ENCODE measurements around the gene PCNX2.

The PCNX2 gene

GRCh38 chr1:233015965-233016364 lies 279.6 kb downstream of the PCNX2 start:
- Histone ChIP-seq H3K9ac (ENCODE audit: insufficient read length, low read depth) (no peak overlapping the region), H3K4me3 (ENCODE audit: insufficient read length, low read depth) (no peak overlapping the region), H3K36me3 (ENCODE audit: insufficient read depth, insufficient read length, low read length) (peaks cover 17% of the 10 kb centered on the region), H3K27me3 (ENCODE audit: insufficient read depth, insufficient read length) (no peaks in the 10 kb centered on the region), H3K4me1 (ENCODE audit: insufficient read depth, insufficient read length) (peaks cover 5% of the 10 kb centered on the region), H3K9me3 (ENCODE audit: insufficient read depth, low read length) (no peaks in the 10 kb centered on the region)
- TF ChIP-seq SUZ12 (IDR thresholded peaks at IDR 0.05; ENCODE audit: extremely low read depth, insufficient read depth, insufficient read length) (no peak), YY1 (IDR thresholded peaks at IDR 0.05; ENCODE audit: insufficient read depth, insufficient read length) (no peak), ZNF274 (IDR thresholded peaks at IDR 0.05; ENCODE audit: low read depth, low read length) (no peak)
- no peak for DNase-seq (ENCODE audit: low read depth, low spot score)

GRCh38 chr1:233012021-233012420 lies 283.5 kb downstream of the PCNX2 start:
- DNase-seq (ENCODE audit: low read depth, low spot score): no peak
- Histone ChIP-seq H3K36me3 (ENCODE audit: insufficient read depth, insufficient read length, low read length) (peaks cover 17% of the 10 kb centered on the region), H3K27me3 (ENCODE audit: insufficient read depth, insufficient read length) (no peaks in the 10 kb centered on the region), H3K9me3 (ENCODE audit: insufficient read depth, low read length) (no peaks in the 10 kb centered on the region), H3K4me3 (ENCODE audit: insufficient read length, low read depth) (no peak overlapping the region), H3K4me1 (ENCODE audit: insufficient read depth, insufficient read length) (no peaks in the 10 kb centered on the region), H3K9ac (ENCODE audit: insufficient read length, low read depth) (no peak overlapping the region)
- TF ChIP-seq YY1 (IDR thresholded peaks at IDR 0.05; ENCODE audit: insufficient read depth, insufficient read length) (no peak), ZNF274 (IDR thresholded peaks at IDR 0.05; ENCODE audit: low read depth, low read length) (no peak), SUZ12 (IDR thresholded peaks at IDR 0.05; ENCODE audit: extremely low read depth, insufficient read depth, insufficient read length) (no peak)

GRCh38 chr1:233010146-233010545 lies 285.4 kb downstream of the PCNX2 start:
- peaks cover 14% of the 10 kb centered on the region for H3K36me3 ChIP-seq (ENCODE audit: insufficient read depth, insufficient read length, low read length)
- H3K4me1 ChIP-seq (ENCODE audit: insufficient read depth, insufficient read length): no peaks in the 10 kb centered on the region
- no peaks in the 10 kb centered on the region for H3K9me3 ChIP-seq (ENCODE audit: insufficient read depth, low read length)
- no peaks in the 10 kb centered on the region for H3K27me3 ChIP-seq (ENCODE audit: insufficient read depth, insufficient read length)
- no peak overlapping the region for H3K9ac ChIP-seq (ENCODE audit: insufficient read length, low read depth)
- TF ChIP-seq YY1 (IDR thresholded peaks at IDR 0.05; ENCODE audit: insufficient read depth, insufficient read length) (no peak), SUZ12 (IDR thresholded peaks at IDR 0.05; ENCODE audit: extremely low read depth, insufficient read depth, insufficient read length) (no peak), ZNF274 (IDR thresholded peaks at IDR 0.05; ENCODE audit: low read depth, low read length) (no peak)
- no peak overlapping the region for H3K4me3 ChIP-seq (ENCODE audit: insufficient read length, low read depth)
- no peak for DNase-seq (ENCODE audit: low read depth, low spot score)

GRCh38 chr1:233006541-233006973 lies 289.0 kb downstream of the PCNX2 start:
- Histone ChIP-seq H3K27me3 (ENCODE audit: insufficient read depth, insufficient read length) (no peaks in the 10 kb centered on the region), H3K4me3 (ENCODE audit: insufficient read length, low read depth) (no peak overlapping the region), H3K36me3 (ENCODE audit: insufficient read depth, insufficient read length, low read length) (no peaks in the 10 kb centered on the region), H3K9me3 (ENCODE audit: insufficient read depth, low read length) (no peaks in the 10 kb centered on the region), H3K4me1 (ENCODE audit: insufficient read depth, insufficient read length) (no peaks in the 10 kb centered on the region), H3K9ac (ENCODE audit: insufficient read length, low read depth) (no peak overlapping the region)
- DNase-seq (ENCODE audit: low read depth, low spot score): no peak
- TF ChIP-seq SUZ12 (IDR thresholded peaks at IDR 0.05; ENCODE audit: extremely low read depth, insufficient read depth, insufficient read length) (no peak), ZNF274 (IDR thresholded peaks at IDR 0.05; ENCODE audit: low read depth, low read length) (no peak), YY1 (IDR thresholded peaks at IDR 0.05; ENCODE audit: insufficient read depth, insufficient read length) (no peak)

DNA sequence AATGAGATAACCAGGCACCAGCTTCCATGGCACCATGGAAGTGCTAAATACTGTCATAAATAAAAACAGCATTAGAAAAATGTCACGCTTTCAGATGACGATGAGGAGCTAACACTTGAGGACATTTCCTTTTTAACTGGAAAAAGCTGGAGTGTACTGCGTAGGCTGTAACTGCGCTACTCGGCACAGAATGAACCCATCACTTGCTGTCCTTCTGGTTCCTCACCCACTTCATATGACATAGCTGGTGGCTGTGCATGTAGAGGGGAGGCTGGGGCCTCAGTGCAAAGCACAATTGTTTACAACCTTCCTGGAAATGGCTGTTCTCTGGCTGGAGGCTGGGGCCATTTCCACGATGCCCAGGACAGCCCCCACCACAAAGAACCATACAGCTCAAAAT lies 289.4 kb downstream of the PCNX2 start:
- no peaks in the 10 kb centered on the region for H3K4me1 ChIP-seq (ENCODE audit: insufficient read depth, insufficient read length)
- no peak for TF ChIP-seq ZNF274 (IDR thresholded peaks at IDR 0.05; ENCODE audit: low read depth, low read length)
- no peak for TF ChIP-seq SUZ12 (IDR thresholded peaks at IDR 0.05; ENCODE audit: extremely low read depth, insufficient read depth, insufficient read length)
- TF ChIP-seq YY1 (IDR thresholded peaks at IDR 0.05; ENCODE audit: insufficient read depth, insufficient read length): no peak
- H3K9me3 ChIP-seq (ENCODE audit: insufficient read depth, low read length): no peaks in the 10 kb centered on the region
- no peaks in the 10 kb centered on the region for H3K27me3 ChIP-seq (ENCODE audit: insufficient read depth, insufficient read length)
- no peaks in the 10 kb centered on the region for H3K36me3 ChIP-seq (ENCODE audit: insufficient read depth, insufficient read length, low read length)
- H3K4me3 ChIP-seq (ENCODE audit: insufficient read length, low read depth): no peak overlapping the region
- no peak overlapping the region for H3K9ac ChIP-seq (ENCODE audit: insufficient read length, low read depth)
- DNase-seq (ENCODE audit: low read depth, low spot score): no peak

DNA sequence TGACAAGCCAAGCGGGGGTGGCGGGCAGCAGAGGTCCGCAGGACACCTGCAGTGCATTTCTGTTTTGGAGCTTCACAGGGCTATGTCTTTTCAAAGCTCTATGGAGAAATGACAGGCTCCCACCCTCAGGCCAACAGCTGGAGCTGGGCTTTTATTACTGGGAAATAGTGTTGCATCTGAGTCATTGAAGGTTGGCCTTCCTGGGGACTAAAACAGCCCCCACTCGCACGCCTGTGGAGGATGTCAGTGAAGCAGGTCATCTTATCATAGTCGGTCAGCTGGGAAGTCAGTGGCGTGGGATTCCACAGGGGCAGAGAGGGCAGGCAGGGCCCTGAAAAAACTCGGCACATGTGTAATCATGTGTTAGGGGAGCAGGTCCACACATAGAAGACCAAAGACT lies 289.8 kb downstream of the PCNX2 start:
- no peaks in the 10 kb centered on the region for H3K27me3 ChIP-seq (ENCODE audit: insufficient read depth, insufficient read length)
- H3K9ac ChIP-seq (ENCODE audit: insufficient read length, low read depth): no peak overlapping the region
- H3K36me3 ChIP-seq (ENCODE audit: insufficient read depth, insufficient read length, low read length): no peaks in the 10 kb centered on the region
- H3K4me1 ChIP-seq (ENCODE audit: insufficient read depth, insufficient read length): no peaks in the 10 kb centered on the region
- no peak for DNase-seq (ENCODE audit: low read depth, low spot score)
- no peaks in the 10 kb centered on the region for H3K9me3 ChIP-seq (ENCODE audit: insufficient read depth, low read length)
- no peak overlapping the region for H3K4me3 ChIP-seq (ENCODE audit: insufficient read length, low read depth)
- TF ChIP-seq SUZ12 (IDR thresholded peaks at IDR 0.05; ENCODE audit: extremely low read depth, insufficient read depth, insufficient read length) (no peak), YY1 (IDR thresholded peaks at IDR 0.05; ENCODE audit: insufficient read depth, insufficient read length) (no peak), ZNF274 (IDR thresholded peaks at IDR 0.05; ENCODE audit: low read depth, low read length) (no peak)

DNA sequence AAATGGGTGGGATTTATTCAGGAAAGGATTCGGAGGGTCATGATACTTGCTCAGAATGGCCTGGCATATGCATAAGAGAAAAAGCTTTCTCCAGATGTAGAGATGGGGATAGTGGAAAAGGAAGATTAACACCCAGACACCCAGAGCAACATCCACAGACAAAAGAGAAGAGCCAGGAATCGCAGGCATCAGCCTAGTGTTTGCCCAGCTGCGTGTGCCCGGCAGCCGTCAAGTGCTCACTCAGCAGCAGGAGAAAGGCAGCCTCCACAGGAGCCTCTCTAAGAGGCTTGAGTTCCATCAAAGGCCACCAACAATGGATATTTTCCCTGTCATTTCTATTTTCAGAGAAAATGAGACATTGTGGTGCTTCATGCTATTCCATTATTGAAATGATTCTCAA lies 290.4 kb downstream of the PCNX2 start:
- no peak for DNase-seq (ENCODE audit: low read depth, low spot score)
- no peak for TF ChIP-seq YY1 (IDR thresholded peaks at IDR 0.05; ENCODE audit: insufficient read depth, insufficient read length)
- no peak for TF ChIP-seq SUZ12 (IDR thresholded peaks at IDR 0.05; ENCODE audit: extremely low read depth, insufficient read depth, insufficient read length)
- no peak for TF ChIP-seq ZNF274 (IDR thresholded peaks at IDR 0.05; ENCODE audit: low read depth, low read length)
- H3K27me3 ChIP-seq (ENCODE audit: insufficient read depth, insufficient read length): no peaks in the 10 kb centered on the region

More for the DNA sequence above, 290.4 kb downstream of the PCNX2 start:
- no peaks in the 10 kb centered on the region for H3K4me1 ChIP-seq (ENCODE audit: insufficient read depth, insufficient read length)
- no peaks in the 10 kb centered on the region for H3K9me3 ChIP-seq (ENCODE audit: insufficient read depth, low read length)
- H3K9ac ChIP-seq (ENCODE audit: insufficient read length, low read depth): no peak overlapping the region
- H3K36me3 ChIP-seq (ENCODE audit: insufficient read depth, insufficient read length, low read length): peaks cover 4% of the 10 kb centered on the region
- H3K4me3 ChIP-seq (ENCODE audit: insufficient read length, low read depth): no peak overlapping the region
